Activated CD8-positive, alpha-beta T cell treated with anti-CD3 and anti-CD28 coated beads, Interleukin-2, amount 10 ng/mL, durations not matched to agents 7 days and 5 days (primary cell): ENCODE results near the gene NETO2. TPM values are rescaled to one million over a fixed set of nuclear protein-coding genes. Genes with fewer than 3 reads are reported as not detected.
"Not testable (repeated sequence)": the region's sequence is repeated elsewhere in the genome, so short reads cannot be mapped to it uniquely, and the experiment has no call there.

ENCODE experiments used
- ATAC-seq: fragments of 150-1000 bp; cut with Tn5 transposase; one replicate; pipeline ENCODE4 v1.10.0; 2021; ENCODE audit warnings: moderate library complexity
- CTCF ChIA-PET: fragments of 350-600 bp; sonication (Branson Sonifier 250); formaldehyde crosslinking; loops from one replicate; lab custom pipeline; 2021; ENCODE audit warnings: antibody characterized with exemption; lab: Charles Lee
- POLR2A ChIA-PET: fragments of 350-600 bp; sonication (Branson Sonifier 250); formaldehyde crosslinking; loops from one replicate; lab custom pipeline; 2021; ENCODE audit warnings: antibody characterized with exemption; lab: Charles Lee
- DNase-seq: peaks from one replicate; pipeline ENCODE4 v3.0.0-alpha.2; 2020
- H3K27ac Mint-ChIP-seq: one replicate; pipeline ENCODE4 v1.8.0; 2021; ENCODE audit warnings: mild to moderate bottlenecking, mixed read lengths
- H3K27me3 Mint-ChIP-seq: one replicate; pipeline ENCODE4 v1.8.0; 2021; ENCODE audit warnings: low read depth, mixed read lengths
- H3K36me3 Mint-ChIP-seq: one replicate; pipeline ENCODE4 v1.8.0; 2021; ENCODE audit warnings: low read depth, mixed read lengths
- H3K4me1 Mint-ChIP-seq: one replicate; pipeline ENCODE4 v1.8.0; 2021; ENCODE audit warnings: low read depth, mixed read lengths
- H3K4me3 Mint-ChIP-seq: one replicate; pipeline ENCODE4 v1.8.0; 2021; ENCODE audit warnings: mild to moderate bottlenecking, mixed read lengths
- H3K9me3 Mint-ChIP-seq: one replicate; pipeline ENCODE4 v1.8.0; 2022; ENCODE audit warnings: mixed read lengths; ENCODE audit not compliant: insufficient read depth
- total RNA-seq, 2 experiments: library from RNA; stranded (reverse); gene quantifications; one replicate each; pipeline ENCODE4 v1.2.3, GENCODE V29; 2021

The NETO2 gene, protein sequence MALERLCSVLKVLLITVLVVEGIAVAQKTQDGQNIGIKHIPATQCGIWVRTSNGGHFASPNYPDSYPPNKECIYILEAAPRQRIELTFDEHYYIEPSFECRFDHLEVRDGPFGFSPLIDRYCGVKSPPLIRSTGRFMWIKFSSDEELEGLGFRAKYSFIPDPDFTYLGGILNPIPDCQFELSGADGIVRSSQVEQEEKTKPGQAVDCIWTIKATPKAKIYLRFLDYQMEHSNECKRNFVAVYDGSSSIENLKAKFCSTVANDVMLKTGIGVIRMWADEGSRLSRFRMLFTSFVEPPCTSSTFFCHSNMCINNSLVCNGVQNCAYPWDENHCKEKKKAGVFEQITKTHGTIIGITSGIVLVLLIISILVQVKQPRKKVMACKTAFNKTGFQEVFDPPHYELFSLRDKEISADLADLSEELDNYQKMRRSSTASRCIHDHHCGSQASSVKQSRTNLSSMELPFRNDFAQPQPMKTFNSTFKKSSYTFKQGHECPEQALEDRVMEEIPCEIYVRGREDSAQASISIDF
- total RNA-seq = 1 to 10 TPM; 3.4 to 4.1 TPM

DNA sequence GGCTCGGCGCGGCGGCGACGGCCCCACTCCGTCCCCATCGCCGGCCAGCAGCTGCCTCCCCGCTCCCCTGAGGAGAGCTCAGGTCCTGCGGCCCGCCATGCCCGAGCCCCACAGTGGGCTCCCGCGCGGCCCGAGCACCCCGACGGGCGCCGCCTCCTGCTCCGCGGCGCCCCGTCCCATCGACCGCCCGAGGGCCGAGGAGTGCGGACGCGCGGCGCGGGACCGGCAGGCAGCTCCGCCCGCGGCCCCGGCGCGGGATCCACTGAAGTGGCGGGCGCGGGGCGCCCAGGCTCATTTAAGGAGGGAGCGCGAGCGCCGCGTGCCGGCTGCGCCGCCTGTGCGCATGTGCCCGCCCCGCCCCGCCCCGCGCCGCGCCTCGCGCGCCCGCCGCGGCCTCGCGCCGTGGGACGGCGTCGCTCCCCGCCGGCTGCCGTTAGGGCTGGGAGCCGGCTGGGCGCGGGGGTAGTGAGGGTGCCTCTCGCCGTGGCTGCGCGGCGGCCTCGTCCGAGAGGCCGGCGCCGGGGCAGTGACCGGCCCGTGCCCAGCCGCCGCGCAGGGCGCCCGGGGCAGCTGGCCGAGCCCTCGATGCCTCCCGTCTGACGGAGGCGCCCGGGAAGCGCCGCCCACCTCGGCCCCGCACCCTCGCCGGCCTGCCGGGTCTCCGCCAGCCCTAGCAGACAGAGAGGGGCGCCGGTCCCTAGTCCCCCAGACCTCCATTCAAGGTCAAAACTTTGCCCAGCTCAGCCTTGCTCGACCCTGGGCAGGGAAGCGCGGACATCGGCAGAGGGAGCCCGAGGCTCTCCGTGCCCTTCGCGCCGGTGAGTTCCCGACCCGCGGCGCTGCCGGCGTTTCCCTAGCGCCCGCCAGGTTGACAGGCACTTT, at the start of gene NETO2:
Gene NETO2 (minus strand): TSS at position 269 of the 882 bp plus-strand sequence. CDS start 333 bp downstream, outside the sequence.
- DNase-seq (peak; percentile 67), ATAC-seq (peak; percentile 73)
- no peaks in the 10 kb centered on the region for H3K9me3 Mint-ChIP-seq
- no peaks in the 10 kb centered on the region for H3K36me3 Mint-ChIP-seq
- CTCF ChIA-PET = interaction anchor here (0.8 to 4.0 kb wide), 14 partner anchors 7 to 1022 kb away, joined by 3 to 16 read pairs (median 4); partner anchors contain the start of gene DNAJA2
- H3K4me1 Mint-ChIP-seq = peaks cover 17% of the 10 kb centered on the region
- no peak within 1 kb of the TSS for H3K27ac Mint-ChIP-seq
- peak within 1 kb of the TSS; percentile 68 for H3K4me3 Mint-ChIP-seq
- POLR2A ChIA-PET = interaction anchor here (0.6 kb wide), 1 partner anchor 170 kb away, joined by 3 read pairs; the partner anchor contains the start of gene DNAJA2
- peaks cover 33% of the 10 kb centered on the region for H3K27me3 Mint-ChIP-seq

DNA sequence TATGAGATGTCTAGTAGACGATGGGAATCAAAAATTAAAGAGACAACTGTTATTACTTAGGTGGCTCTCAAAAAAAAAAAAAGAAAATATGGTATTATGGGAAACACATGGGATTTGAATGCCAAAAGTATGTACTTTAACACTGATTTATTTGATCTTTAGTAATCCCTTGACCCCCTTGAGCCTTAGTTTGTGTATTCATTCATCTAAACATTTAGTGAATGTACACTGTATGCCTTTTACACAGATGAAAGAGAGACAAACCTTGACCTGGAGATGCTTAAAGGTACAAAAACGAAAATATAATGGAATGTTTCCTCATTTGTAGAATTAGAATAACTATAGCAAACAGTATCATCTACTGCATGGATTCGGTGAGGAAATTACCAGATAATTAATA, 38.6 kb upstream of the NETO2 start:
- H3K27ac Mint-ChIP-seq = no peak overlapping the region
- POLR2A ChIA-PET = no interaction called here
- H3K36me3 Mint-ChIP-seq = peaks cover 4% of the 10 kb centered on the region
- no peaks in the 10 kb centered on the region for H3K27me3 Mint-ChIP-seq
- no peaks in the 10 kb centered on the region for H3K9me3 Mint-ChIP-seq
- CTCF ChIA-PET = no interaction called here
- ATAC-seq (no peak), DNase-seq (no peak)
- no peaks in the 10 kb centered on the region for H3K4me1 Mint-ChIP-seq
- H3K4me3 Mint-ChIP-seq = no peak overlapping the region

DNA sequence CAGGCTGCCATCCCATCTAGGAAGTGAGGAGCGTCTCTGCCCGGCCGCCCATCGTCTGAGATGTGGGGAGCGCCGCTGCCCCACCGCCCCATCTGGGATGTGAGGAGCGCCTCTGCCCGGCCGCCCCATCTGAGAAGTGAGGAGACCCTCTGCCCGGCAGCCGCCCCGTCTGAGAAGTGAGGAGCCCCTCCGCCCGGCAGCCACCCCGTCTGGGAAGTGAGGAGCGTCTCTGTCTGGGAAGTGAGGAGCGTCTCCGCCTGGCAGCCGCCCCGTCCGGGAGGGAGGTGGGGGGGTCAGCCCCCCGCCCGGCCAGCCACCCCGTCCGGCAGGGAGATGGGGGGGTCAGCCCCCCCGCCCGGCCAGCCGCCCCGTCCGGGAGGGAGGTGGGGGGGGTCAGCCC, 37.3 kb upstream of the NETO2 start:
- H3K4me1 Mint-ChIP-seq, H3K9me3 Mint-ChIP-seq: not testable (repeated sequence)

DNA sequence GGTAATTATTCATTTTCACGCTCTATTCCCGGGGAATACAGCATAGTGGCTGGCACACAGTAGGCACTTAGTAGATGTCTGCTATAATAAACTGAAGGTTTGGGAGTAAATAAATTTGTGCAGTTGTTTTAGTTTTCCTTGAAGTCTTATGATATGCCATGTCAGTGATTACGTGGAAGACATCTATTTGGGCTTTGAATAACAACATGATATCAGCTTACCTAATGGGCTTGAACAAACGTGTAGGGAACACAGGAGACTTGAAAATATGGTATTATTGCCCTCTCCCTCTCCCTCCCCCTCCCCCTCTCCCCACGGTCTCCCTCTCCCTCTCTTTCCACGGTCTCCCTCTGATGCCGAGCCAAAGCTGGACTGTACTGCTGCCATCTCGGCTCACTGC, 36.3 kb upstream of the NETO2 start:
- POLR2A ChIA-PET = no interaction called here
- Mint-ChIP-seq H3K4me3 (no peak overlapping the region), H3K27me3 (no peaks in the 10 kb centered on the region), H3K27ac (no peak overlapping the region), H3K9me3 (no peaks in the 10 kb centered on the region), H3K4me1 (no peaks in the 10 kb centered on the region), H3K36me3 (peaks cover 4% of the 10 kb centered on the region)
- CTCF ChIA-PET = no interaction called here
- DNase-seq (no peak), ATAC-seq (no peak)

More for the DNA sequence above, 37.3 kb upstream of the NETO2 start:
- H3K27me3 Mint-ChIP-seq, CTCF ChIA-PET, H3K27ac Mint-ChIP-seq, DNase-seq, POLR2A ChIA-PET, H3K36me3 Mint-ChIP-seq, ATAC-seq, H3K4me3 Mint-ChIP-seq: not testable (repeated sequence)

DNA sequence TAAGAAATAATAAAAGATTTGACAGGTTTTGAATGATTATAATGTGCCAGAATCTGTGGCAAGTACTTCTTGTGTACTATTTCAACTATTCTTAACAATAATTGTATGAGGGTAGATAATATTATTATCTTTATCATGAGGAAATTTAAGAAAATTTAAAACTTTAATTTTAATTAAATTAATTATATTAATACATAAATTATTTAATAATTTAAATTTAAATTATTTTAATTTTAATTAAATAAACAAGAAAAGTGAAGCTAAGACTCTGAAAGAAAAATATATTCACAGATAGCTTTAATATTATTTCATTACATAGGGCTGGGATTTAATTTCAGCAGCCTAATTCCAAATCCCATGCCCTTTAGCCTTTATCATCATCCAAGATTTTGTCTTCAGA, 31.4 kb upstream of the NETO2 start:
- ChIA-PET CTCF (no interaction called here), POLR2A (interaction anchor here (0.6 kb wide), 1 partner anchor 1004 kb away, joined by 4 read pairs; no protein-coding TSS in a partner anchor)
- DNase-seq (no peak), ATAC-seq (no peak)
- no peak overlapping the region for H3K4me3 Mint-ChIP-seq
- H3K27ac Mint-ChIP-seq = no peak overlapping the region
- no peaks in the 10 kb centered on the region for H3K4me1 Mint-ChIP-seq
- peaks cover 3% of the 10 kb centered on the region for H3K36me3 Mint-ChIP-seq
- no peaks in the 10 kb centered on the region for H3K9me3 Mint-ChIP-seq
- no peaks in the 10 kb centered on the region for H3K27me3 Mint-ChIP-seq

DNA sequence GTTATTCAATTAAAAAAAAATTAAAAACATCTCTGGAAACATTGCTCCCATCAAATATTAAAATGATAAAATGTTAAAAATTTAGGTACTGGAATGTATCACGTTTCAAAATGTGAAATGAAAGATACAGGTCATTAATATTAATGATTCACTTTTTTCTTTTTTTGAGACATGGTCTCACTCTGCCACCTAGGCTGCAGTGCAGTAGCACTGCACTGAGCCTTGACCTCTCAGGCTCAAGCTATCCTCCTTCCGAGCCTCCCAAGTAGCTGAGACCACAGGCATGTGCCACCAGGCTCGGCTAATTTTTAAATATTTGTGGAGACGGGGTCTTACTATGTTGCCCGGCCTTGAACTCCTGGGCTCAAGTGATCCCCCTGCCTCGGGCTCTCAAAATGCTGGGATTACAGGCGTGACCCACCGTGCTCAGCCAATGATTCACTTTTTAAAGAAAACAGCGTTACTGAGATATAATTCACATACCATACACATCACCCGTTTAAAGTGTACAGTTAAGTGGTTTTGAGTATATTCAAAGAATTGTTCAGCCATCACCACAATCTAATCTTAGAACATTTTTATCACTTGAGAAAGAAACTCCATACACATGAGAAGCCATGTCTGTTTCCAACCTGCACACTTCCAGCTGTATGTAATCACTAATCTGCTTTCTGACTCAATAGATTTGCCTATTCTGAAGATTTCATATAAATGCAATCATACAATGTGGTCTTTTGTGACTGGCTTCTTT, 19.1 kb upstream of the NETO2 start:
- no peaks in the 10 kb centered on the region for H3K36me3 Mint-ChIP-seq
- no peaks in the 10 kb centered on the region for H3K4me1 Mint-ChIP-seq
- no peaks in the 10 kb centered on the region for H3K9me3 Mint-ChIP-seq
- H3K27me3 Mint-ChIP-seq = no peaks in the 10 kb centered on the region
- DNase-seq (no peak), ATAC-seq (no peak)
- POLR2A ChIA-PET = no interaction called here
- CTCF ChIA-PET = interaction anchor here (0.5 to 2.7 kb wide), 2 partner anchors 8 to 20 kb away, joined by 5 to 16 read pairs; partner anchors contain the start of gene NETO2
- H3K4me3 Mint-ChIP-seq = no peak overlapping the region
- H3K27ac Mint-ChIP-seq = no peak overlapping the region

DNA sequence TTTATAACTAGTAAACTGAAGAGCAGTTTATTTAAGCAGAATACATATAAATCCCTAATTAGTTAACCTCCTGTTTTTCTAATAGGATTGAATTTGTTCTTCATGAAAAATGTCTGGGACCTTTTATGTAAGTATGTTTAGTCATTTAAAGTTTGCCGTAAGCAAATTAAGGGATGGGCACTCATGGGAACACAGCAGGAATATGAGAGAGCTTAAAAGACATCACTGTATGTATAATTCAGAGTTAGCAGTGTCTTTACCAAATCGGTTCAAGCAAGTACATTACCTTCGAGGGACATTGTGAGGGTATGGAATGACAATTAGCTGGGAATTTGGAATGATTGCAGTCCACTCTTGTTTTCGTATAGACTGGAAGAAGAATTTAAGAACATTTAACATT, 17.7 kb upstream of the NETO2 start:
- H3K4me3 Mint-ChIP-seq = no peak overlapping the region
- POLR2A ChIA-PET = no interaction called here
- DNase-seq = no peak
- H3K4me1 Mint-ChIP-seq = no peaks in the 10 kb centered on the region
- H3K27me3 Mint-ChIP-seq = no peaks in the 10 kb centered on the region
- no peak overlapping the region for H3K27ac Mint-ChIP-seq
- peaks cover 5% of the 10 kb centered on the region for H3K36me3 Mint-ChIP-seq
- CTCF ChIA-PET = interaction anchor here (1.8 to 2.7 kb wide), 2 partner anchors 18 to 124 kb away, joined by 4 to 16 read pairs; partner anchors contain the start of gene NETO2
- no peak for ATAC-seq
- H3K9me3 Mint-ChIP-seq = no peaks in the 10 kb centered on the region

DNA sequence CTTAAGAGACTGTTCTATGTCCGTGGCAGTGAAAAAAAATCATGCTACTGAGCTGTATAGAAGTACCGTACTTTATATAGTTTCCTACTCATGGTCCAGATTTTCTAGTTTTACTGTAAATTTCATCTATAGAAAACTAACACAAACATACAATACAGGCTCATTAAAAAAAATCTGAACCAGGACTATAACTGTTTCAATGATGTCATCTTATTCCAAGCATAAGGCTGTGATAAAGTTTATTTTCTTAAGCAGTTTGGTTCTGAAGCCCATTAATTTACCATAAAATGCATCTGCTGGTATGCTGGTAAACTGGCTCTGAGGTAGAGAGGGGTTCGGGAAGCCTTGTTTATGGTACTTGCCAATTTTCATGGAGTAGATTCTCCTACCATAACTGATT, 16.7 kb upstream of the NETO2 start:
- POLR2A ChIA-PET = no interaction called here
- no peak for ATAC-seq
- H3K9me3 Mint-ChIP-seq = no peaks in the 10 kb centered on the region
- CTCF ChIA-PET = interaction anchor here (1.0 to 2.7 kb wide), 3 partner anchors 17 to 997 kb away, joined by 3 to 16 read pairs (median 4); partner anchors contain the start of gene NETO2
- no peak overlapping the region for H3K4me3 Mint-ChIP-seq
- H3K4me1 Mint-ChIP-seq = no peaks in the 10 kb centered on the region
- H3K27ac Mint-ChIP-seq = no peak overlapping the region
- no peaks in the 10 kb centered on the region for H3K27me3 Mint-ChIP-seq
- H3K36me3 Mint-ChIP-seq = peaks cover 5% of the 10 kb centered on the region
- DNase-seq = no peak

DNA sequence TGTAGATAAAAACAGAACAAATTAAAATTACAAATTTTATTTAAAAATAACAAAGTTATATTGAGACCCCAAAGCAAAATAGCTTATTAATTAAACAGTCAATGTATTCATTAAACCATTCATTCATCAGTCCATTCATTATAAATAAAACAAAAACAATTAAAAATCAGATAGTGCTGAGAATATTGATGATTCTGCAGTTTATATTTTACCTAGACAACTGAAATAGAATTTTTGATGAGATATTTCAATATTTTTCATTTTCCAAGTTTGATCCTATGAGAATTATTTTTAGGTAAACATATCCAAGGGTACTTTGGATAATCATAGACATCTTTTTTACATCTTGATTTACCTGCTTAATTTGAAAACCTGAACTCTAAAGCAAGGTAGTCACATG, 15.2 kb upstream of the NETO2 start:
- H3K4me1 Mint-ChIP-seq = no peaks in the 10 kb centered on the region
- ATAC-seq (no peak), DNase-seq (no peak)
- peaks cover 5% of the 10 kb centered on the region for H3K36me3 Mint-ChIP-seq
- CTCF ChIA-PET = interaction anchor here (2.4 kb wide), 1 partner anchor 17 kb away, joined by 12 read pairs; no protein-coding TSS in a partner anchor
- H3K4me3 Mint-ChIP-seq = no peak overlapping the region
- POLR2A ChIA-PET = no interaction called here
- no peaks in the 10 kb centered on the region for H3K9me3 Mint-ChIP-seq
- H3K27ac Mint-ChIP-seq = no peak overlapping the region
- H3K27me3 Mint-ChIP-seq = no peaks in the 10 kb centered on the region

DNA sequence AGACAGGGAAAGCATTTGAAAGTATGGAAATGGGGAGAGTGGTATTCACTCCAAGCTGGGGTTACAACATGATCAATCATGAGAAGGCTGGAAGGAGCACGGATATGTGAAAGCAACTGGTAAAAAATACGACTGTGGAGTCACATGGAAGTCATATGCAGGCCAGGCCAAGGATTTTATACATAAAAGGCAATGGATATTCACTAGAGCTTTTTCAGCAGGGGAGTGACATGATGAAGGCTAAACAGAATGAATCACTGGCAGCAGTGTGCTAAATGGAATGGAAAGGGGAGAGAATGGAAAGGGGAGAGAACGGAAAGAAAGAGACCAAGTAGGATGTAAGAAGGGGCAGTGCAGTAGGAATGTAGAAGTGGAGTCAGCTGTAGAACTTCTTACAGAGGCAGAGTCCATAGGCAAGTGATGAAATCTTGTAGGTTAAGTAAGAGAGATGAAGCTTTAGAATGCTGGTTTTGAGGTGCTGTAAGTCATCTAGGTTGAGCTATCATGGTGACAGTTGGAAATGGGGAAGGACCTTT, 13.0 kb upstream of the NETO2 start:
- DNase-seq = no peak

More for the DNA sequence above, 13.0 kb upstream of the NETO2 start:
- no peak for ATAC-seq
- H3K27me3 Mint-ChIP-seq = no peaks in the 10 kb centered on the region
- POLR2A ChIA-PET = interaction anchor here (0.5 kb wide), 1 partner anchor 1182 kb away, joined by 3 read pairs; no protein-coding TSS in a partner anchor
- H3K27ac Mint-ChIP-seq = no peak overlapping the region
- peaks cover 18% of the 10 kb centered on the region for H3K36me3 Mint-ChIP-seq
- H3K4me3 Mint-ChIP-seq = no peak overlapping the region
- no peaks in the 10 kb centered on the region for H3K4me1 Mint-ChIP-seq
- CTCF ChIA-PET = interaction anchor here (1.5 kb wide), 1 partner anchor 119 kb away, joined by 3 read pairs; no protein-coding TSS in a partner anchor
- peaks cover 15% of the 10 kb centered on the region for H3K9me3 Mint-ChIP-seq
